H9 (cell line): Measurements from ENCODE around the gene MEPE. TPM values are rescaled to one million over a fixed set of nuclear protein-coding genes. Genes with fewer than 3 reads are reported as not detected.

ENCODE experiments used
- DNase-seq: peaks from one replicate; pipeline ENCODE4 v3.0.0-alpha.2; 2017
- H2AFZ ChIP-seq: one replicate; pipeline ENCODE4 v1.6.1; 2013; ENCODE audit warnings: mild to moderate bottlenecking, low read length, control low read depth, moderate library complexity
- H2AK5ac ChIP-seq: 2 replicates; pipeline ENCODE4 v1.6.1; 2013; ENCODE audit warnings: low read length, control low read depth, mixed read lengths; ENCODE audit not compliant: insufficient read length
- H2BK120ac ChIP-seq: one replicate; pipeline ENCODE4 v1.6.1; 2013; ENCODE audit warnings: low read depth, mild to moderate bottlenecking, low read length, control low read depth, inconsistent platforms; ENCODE audit not compliant: poor library complexity, severe bottlenecking
- H2BK12ac ChIP-seq: 2 replicates; pipeline ENCODE4 v1.6.1; 2013; ENCODE audit warnings: low read length, control low read depth, mixed read lengths, low read depth; ENCODE audit not compliant: insufficient read length
- H2BK15ac ChIP-seq: 2 replicates; pipeline ENCODE4 v1.6.1; 2013; ENCODE audit warnings: low read depth, low read length, control low read depth
- H2BK20ac ChIP-seq: one replicate; pipeline ENCODE4 v1.6.1; 2013; ENCODE audit warnings: low read depth, mild to moderate bottlenecking, low read length, control low read depth, inconsistent platforms; ENCODE audit not compliant: poor library complexity, severe bottlenecking
- H2BK5ac ChIP-seq: 2 replicates; pipeline ENCODE4 v1.6.1; 2013; ENCODE audit warnings: low read length, control low read depth, mixed read lengths; ENCODE audit not compliant: insufficient read length
- H3K14ac ChIP-seq: 2 replicates; pipeline ENCODE4 v1.6.1; 2013; ENCODE audit warnings: low read length, control low read depth; ENCODE audit not compliant: insufficient read depth
- H3K18ac ChIP-seq: 2 replicates; pipeline ENCODE4 v1.6.1; 2013; ENCODE audit warnings: low read depth, mild to moderate bottlenecking, mixed read lengths, low read length, control low read depth; ENCODE audit not compliant: insufficient read length
- H3K23ac ChIP-seq: 2 replicates; pipeline ENCODE4 v1.6.1; 2013; ENCODE audit warnings: low read length, control low read depth, mixed read lengths, low read depth; ENCODE audit not compliant: insufficient read length
- H3K23me2 ChIP-seq: 2 replicates; pipeline ENCODE4 v1.6.1; 2013; ENCODE audit warnings: low read depth, mild to moderate bottlenecking, mixed read lengths, low read length, control low read depth; ENCODE audit not compliant: insufficient read length, poor library complexity, severe bottlenecking
- H3K27ac ChIP-seq: 2 replicates; pipeline ENCODE4 v1.5.1; 2013; ENCODE audit warnings: low read length, control low read depth, mixed read lengths, low read depth; ENCODE audit not compliant: insufficient read length
- H3K27me3 ChIP-seq: 2 replicates; pipeline ENCODE4 v1.6.1; 2013; ENCODE audit warnings: low read length, control low read depth, inconsistent platforms; ENCODE audit not compliant: insufficient read depth
- H3K4ac ChIP-seq: 2 replicates; pipeline ENCODE4 v1.6.1; 2013; ENCODE audit warnings: low read depth, mild to moderate bottlenecking, control low read depth, inconsistent platforms, low read length, moderate library complexity
- H3K4me1 ChIP-seq: 2 replicates; pipeline ENCODE4 v1.6.1; 2013; ENCODE audit warnings: low read length, control low read depth, inconsistent platforms; ENCODE audit not compliant: insufficient read depth
- H3K4me2 ChIP-seq: 2 replicates; pipeline ENCODE4 v1.6.1; 2013; ENCODE audit warnings: low read length, control low read depth, mixed read lengths; ENCODE audit not compliant: insufficient read length, insufficient read depth
- H3K56ac ChIP-seq: 2 replicates; pipeline ENCODE4 v1.6.1; 2013; ENCODE audit warnings: low read depth, mild to moderate bottlenecking, mixed read lengths, low read length, control low read depth; ENCODE audit not compliant: insufficient read length
- H3K79me1 ChIP-seq: 2 replicates; pipeline ENCODE4 v1.6.1; 2013; ENCODE audit warnings: low read depth, mild to moderate bottlenecking, moderate library complexity, low read length, control low read depth, inconsistent platforms; ENCODE audit not compliant: insufficient read depth, poor library complexity, severe bottlenecking
- H3K79me2 ChIP-seq: 2 replicates; pipeline ENCODE4 v1.6.1; 2013; ENCODE audit warnings: low read length, control low read depth, inconsistent platforms; ENCODE audit not compliant: insufficient read depth
- H3K9ac ChIP-seq: 2 replicates; pipeline ENCODE4 v1.6.1; 2013; ENCODE audit warnings: low read length, control low read depth, mixed read lengths; ENCODE audit not compliant: insufficient read length; ENCODE audit errors: extremely low read depth
- H3K9me3 ChIP-seq: one replicate; pipeline ENCODE4 v1.6.1; 2013; ENCODE audit warnings: low read depth, low read length, inconsistent platforms; ENCODE audit not compliant: control insufficient read depth
- H3T11ph ChIP-seq: one replicate; pipeline ENCODE4 v1.6.1; 2013; ENCODE audit warnings: mild to moderate bottlenecking, low read length, control low read depth, inconsistent platforms
- H4K20me1 ChIP-seq: one replicate; pipeline ENCODE4 v1.6.1; 2013; ENCODE audit not compliant: control insufficient read depth, insufficient read length, insufficient read depth
- H4K5ac ChIP-seq: 2 replicates; pipeline ENCODE4 v1.6.1; 2013; ENCODE audit warnings: low read depth, mild to moderate bottlenecking, mixed read lengths, low read length, control low read depth; ENCODE audit not compliant: insufficient read length
- H4K8ac ChIP-seq: replicated peaks from 2 replicates; pipeline ENCODE4 v1.6.1; 2013; ENCODE audit warnings: low read length, control low read depth, mixed read lengths, low read depth; ENCODE audit not compliant: insufficient read length
- H4K91ac ChIP-seq: 2 replicates; pipeline ENCODE4 v1.6.1; 2013; ENCODE audit warnings: low read depth, mild to moderate bottlenecking, moderate library complexity, mixed read lengths, low read length, control low read depth; ENCODE audit not compliant: insufficient read length
- H3K27ac Mint-ChIP-seq, 3 experiments: 2 replicates in 2 of 3; 3 replicates in 1 of 3; pipeline ENCODE4 v1.8.0; 2020 to 2021; ENCODE audit warnings: mixed read lengths in 3 of 3, mild to moderate bottlenecking in 1 of 3, moderate library complexity in 1 of 3
- H3K27me3 Mint-ChIP-seq: 2 replicates; pipeline ENCODE4 v1.8.0; 2021; ENCODE audit warnings: low read depth, mild to moderate bottlenecking, moderate library complexity, mixed read lengths
- H3K36me3 Mint-ChIP-seq, 3 experiments: 2 replicates in 2 of 3; 3 replicates in 1 of 3; pipeline ENCODE4 v1.8.0; 2020 to 2021; ENCODE audit warnings: low read depth in 3 of 3, mixed read lengths in 3 of 3; ENCODE audit not compliant: insufficient read depth in 1 of 3
- H3K4me1 Mint-ChIP-seq, 2 experiments: 2 replicates each; pipeline ENCODE4 v1.8.0; 2020; ENCODE audit warnings: mixed read lengths in 2 of 2
- H3K4me3 Mint-ChIP-seq, 2 experiments: 2 replicates in 1 of 2; 3 replicates in 1 of 2; pipeline ENCODE4 v1.8.0; 2020 to 2021; ENCODE audit warnings: mild to moderate bottlenecking in 2 of 2, mixed read lengths in 2 of 2, moderate library complexity in 1 of 2
- H3K9me3 Mint-ChIP-seq, 2 experiments: 2 replicates in 1 of 2; 3 replicates in 1 of 2; pipeline ENCODE4 v1.8.0; 2020; ENCODE audit warnings: mild to moderate bottlenecking in 2 of 2, mixed read lengths in 2 of 2, moderate library complexity in 1 of 2
- CTCF ChIP-seq: fragments of 200-600 bp; sonication (generic); conservative IDR thresholded peaks from 3 replicates; pipeline ENCODE4 v1.8.0; 2021; ENCODE audit warnings: antibody characterized with exemption, mild to moderate bottlenecking
- WGBS: extraction: QIAGEN DNeasy Blood & Tissue Kit; methylation state at CpG from one replicate; pipeline ENCODE4 v1.1.7; 2013; ENCODE audit warnings: missing lambda C conversion rate, low lambda C conversion rate, mixed read lengths; ENCODE audit not compliant: insufficient read length; ENCODE audit errors: extremely low coverage; 5-methylcytosine and 5-hydroxymethylcytosine counted together
- total RNA-seq: library from RNA; stranded (reverse); gene quantifications from 2 replicates; pipeline ENCODE4 v1.2.1, GENCODE V29; 2021

The MEPE gene
- total RNA-seq, 1 experiment from 2014 or later = not detected

DNA sequence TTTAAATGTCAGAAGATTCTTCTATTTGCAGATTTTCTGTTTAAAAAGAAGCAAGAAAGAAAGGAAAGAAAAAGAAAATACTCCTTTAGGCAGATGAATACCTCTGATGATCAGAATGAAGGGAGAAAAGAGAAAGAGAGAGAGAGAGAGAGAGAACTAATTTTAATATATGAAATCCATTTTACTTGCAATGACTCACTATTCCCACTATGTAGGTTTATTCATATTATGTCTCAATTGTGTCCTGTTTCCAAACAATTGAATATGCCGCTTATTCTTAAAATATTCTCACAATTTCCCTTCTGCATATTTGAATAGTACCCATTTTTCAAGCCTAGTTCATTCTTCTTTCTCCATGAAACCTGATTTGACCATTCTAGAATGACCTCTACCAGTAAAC lies 11.7 kb downstream of the MEPE start:
- Histone ChIP-seq H3K18ac (no peak overlapping the region), H4K91ac (no peak overlapping the region), H2BK120ac (no peak overlapping the region), H3K23me2 (peaks cover 2% of the 10 kb centered on the region), H2BK5ac (no peak overlapping the region), H3K27ac (no peak overlapping the region), H2BK20ac (no peak overlapping the region), H2BK15ac (no peak overlapping the region), H4K20me1 (no peaks in the 10 kb centered on the region), H4K8ac (no peak overlapping the region), H3K79me1 (no peaks in the 10 kb centered on the region), H3K9me3 (no peaks in the 10 kb centered on the region), H2AK5ac (no peak overlapping the region), H3K23ac (no peak overlapping the region), H3T11ph (no peak overlapping the region), H3K4me2 (no peak overlapping the region), H4K5ac (no peak overlapping the region), H3K56ac (no peak overlapping the region), H2BK12ac (no peak overlapping the region), H3K4me1 (peaks cover 4% of the 10 kb centered on the region; the same call in 1 of the 2 replicates), H2AFZ (no peak overlapping the region), H3K27me3 (no peaks in the 10 kb centered on the region), H3K9ac (no peak overlapping the region), H3K79me2 (no peaks in the 10 kb centered on the region), H3K14ac (no peak overlapping the region), H3K4ac (no peak overlapping the region)
- DNase-seq = no peak
- Mint-ChIP-seq H3K9me3 (no peaks in the 10 kb centered on the region), H3K36me3 (no peaks in the 10 kb centered on the region), H3K27ac (no peak overlapping the region), H3K4me1 (peaks cover 6 to 11% of the 10 kb centered on the region in 2 experiments), H3K27me3 (no peaks in the 10 kb centered on the region), H3K4me3 (no peak overlapping the region)
- no CpG with 5 or more reads among the region's 1 CpG for WGBS
- TF ChIP-seq CTCF = no peak
